Activated CD4-positive, CD25-positive, alpha-beta regulatory T cell treated with anti-CD3 and anti-CD28 coated beads, Interleukin-2, amount 50 U/mL, for 24 hours (primary cell): ENCODE data around the gene SLC6A20.

ENCODE experiments used
- ATAC-seq, 2 donors: fragments of 150-1000 bp; cut with Tn5 transposase; one replicate each; pipeline ENCODE4 v1.10.0; 2021; ENCODE audit warnings: mild to moderate bottlenecking in 1 of 2, moderate library complexity in 1 of 2

The SLC6A20 gene

DNA sequence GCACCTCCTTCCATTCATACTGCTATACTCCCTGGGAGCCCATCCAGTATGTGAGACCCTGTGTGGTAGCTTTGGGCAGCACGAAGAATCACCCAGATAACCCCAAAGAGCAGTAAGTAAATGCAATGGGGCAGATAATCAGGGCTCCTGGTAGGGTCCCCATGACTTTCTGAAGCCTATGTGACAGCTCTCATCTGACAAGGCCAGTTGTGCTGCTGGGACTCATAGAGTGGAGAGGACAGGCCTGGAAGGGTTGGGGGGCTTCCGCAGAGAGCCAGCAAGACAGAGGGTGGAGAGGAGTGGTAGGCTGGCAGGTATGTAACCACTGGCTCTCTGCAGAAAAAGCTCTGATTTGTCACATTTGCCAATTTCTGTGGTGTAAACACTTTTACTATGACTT is 3.2 kb upstream of the SLC6A20 start:
- ATAC-seq = no peak

DNA sequence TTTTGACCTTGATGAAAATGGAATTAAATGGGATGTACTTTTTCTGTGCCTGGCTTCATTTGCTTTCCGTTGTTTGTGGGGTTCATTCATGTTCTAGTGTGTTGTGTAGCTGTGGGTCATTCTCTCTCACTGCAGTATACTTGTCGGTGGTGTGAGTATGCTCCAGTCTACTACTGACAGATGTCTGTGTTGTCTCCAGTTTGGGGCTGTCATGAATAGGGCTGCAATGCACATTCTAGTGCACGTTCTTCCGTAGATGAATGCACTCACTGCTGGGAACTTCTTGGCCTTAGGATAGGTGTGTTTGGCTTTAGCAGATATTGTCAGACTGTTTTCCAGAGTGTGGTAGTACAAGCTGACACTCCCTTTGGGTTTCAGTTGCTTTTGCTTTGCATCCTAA is 1.7 kb upstream of the SLC6A20 start:
- ATAC-seq = no peak

DNA sequence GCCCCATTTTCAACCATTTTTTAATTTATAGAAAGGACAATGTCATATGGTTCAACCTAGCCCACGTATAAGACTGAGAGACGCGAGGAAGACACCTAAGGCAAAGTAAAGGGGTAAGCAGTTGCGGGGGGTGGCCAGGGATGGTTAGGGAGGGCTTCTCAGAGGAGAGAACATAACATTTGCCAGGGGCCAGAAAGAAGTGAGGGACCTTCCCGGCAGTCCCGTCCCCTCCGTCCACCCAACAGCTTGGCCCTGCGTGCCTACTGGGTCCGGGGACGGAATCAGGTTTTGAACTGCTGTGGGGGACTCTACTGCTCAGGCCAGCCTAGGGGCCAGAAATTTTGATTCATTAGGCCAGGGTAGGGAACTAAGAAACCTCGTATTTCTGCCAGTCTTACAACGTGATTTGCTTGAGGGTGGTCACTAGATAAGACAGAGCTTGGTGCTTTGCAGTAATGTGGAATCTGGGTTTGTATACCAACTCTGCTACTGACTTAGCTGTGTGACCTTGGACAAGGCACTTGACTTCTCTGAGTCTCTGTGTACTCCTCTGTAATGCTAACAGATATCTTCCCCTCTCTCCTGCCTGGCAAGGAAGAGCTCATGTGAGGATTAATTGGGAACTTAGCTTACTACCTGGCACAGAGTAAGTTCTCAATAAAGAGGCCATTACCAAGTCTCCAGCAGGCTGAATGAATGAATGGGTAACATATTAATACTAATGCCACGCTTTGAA is 734 bp upstream of the SLC6A20 start:
- ATAC-seq = no peak

DNA sequence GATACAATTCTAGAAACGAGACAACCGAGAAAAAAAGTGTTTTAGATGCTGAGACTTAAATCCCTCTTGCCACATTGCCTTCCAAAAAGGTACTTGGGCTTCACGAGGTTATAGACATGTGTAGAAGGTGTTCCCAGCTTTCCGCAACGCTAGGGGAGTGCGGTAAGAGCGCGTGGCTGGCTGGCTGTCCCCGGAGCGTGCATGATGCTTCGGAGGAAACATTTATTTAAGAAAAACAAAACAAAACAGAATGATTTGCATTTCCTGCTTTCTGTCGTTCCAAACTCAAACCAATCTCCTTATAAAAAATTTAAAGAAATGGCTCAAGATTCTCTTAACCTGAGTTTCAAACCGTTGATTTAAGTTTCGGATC is 841 bp downstream of the SLC6A20 start:
- no peak for ATAC-seq

DNA sequence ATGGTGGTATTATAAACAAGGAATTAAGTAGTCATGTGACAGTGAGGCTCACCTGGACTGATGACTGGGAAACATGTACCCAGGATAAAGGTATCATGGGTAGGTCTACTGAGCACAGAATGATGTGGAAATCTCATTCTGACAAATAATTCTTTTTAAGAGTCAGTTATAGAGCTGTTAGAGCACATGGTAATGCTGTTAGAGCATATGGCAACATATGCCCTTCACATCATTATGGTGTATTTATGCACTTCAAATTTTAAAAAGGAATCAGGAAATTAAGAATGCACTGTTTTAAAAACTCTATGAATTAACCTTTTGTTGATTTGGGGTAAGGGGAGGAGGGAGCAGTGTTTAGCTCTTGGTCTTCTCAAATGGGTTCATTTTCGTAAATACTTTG is 1.7 kb downstream of the SLC6A20 start:
- ATAC-seq = no peak

DNA sequence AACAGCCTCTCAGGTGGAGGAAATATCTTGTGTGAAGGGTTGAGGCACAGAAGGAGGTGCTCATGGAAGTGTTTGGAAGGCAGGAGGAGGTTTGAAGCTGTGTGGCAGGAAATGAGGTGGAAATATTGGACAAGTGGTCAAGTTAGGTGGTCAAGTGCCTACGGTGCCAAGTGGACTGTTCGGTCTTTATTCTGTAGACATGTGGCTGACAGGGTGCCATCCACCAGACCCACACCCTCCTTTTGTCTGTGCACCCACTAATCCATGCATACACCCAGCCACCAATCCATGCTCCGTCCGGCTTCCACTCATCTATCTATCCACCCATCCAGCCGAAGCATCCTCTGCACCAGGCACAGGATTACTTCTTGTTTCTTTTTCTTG is 2.2 kb downstream of the SLC6A20 start:
- ATAC-seq = no peak

DNA sequence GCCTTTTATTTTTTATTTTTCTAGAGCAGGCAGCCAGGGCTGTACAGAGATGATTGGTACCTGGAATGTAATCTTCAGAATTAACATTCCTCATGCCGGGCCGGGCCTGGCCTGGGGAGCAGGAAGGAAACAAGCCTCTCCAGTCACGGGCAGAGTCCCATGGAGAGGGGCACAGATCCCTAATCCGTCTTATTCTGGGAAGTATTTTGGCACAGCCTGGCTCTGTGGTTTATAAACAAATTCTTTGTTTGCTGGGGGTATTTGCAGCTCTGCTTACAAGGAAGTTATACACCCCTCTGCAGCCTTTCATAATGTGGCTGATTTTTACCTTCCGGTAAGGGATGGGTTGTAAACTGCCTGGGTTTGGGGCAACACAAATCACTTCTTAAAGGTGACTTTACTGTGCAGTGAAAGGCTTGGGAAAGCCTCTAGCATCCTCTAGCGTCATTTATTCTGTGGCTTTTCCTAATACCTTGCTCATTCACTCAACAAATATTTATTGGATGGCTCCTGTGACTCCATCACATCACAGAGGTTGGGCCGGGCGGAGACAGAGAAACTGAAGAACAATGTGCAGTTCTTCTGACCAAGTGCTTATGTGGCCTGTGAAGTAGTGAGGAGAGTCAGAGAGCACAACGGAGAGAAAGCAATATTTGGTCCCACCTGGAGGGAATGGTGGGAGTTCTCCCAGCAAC is 2.7 kb downstream of the SLC6A20 start:
- ATAC-seq = no peak

DNA sequence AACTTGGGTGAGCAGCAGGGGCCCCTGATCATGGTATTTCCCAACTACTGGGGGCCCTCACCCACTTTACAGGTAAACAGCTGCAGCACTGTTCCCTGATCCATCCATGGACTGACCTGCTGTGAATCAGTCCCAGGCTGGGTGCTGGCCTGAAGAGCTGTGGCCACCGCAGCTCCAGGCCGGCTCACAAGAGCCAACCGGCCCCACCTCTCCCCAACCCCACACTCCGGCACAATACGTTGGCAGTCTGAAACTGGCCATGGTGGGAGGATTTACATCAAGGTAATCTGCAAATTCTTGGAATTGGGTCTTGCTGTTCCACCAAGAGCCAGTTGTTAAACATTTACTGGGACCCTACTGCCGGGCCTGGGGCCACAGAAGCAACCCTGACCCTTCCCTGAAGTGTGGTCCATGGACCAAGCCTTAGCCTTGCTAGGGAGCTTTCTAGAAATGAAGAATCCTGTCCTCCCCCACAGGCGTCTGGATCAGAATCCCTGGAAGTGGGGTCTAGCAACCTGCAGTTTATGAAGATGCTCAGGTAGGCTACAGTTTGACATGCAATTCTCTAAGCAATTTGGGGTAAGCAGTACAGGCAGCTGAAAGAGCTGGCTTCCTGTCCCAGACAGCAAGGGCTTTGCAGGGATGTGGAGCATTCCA is 3.7 kb downstream of the SLC6A20 start:
- ATAC-seq = no peak

DNA sequence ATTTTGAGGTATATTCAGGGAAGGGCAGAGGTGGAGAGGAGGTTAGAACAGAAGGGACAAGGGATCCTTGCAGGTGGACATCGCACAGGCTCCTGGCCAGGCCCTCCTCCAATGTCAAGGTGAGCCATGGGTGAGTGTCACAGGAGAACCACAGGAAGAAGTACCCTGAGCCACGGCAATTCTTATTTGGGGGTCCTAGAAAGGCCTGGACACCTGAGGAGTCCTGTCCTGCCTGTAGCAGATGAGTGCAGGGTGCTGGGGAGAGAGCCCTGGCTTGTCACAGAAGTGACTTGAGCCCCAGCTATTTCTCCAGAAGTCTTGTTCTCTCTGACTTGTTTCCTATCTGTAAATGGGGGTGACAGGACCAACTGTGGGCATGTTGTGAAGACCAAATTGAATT is 4.3 kb downstream of the SLC6A20 start:
- no peak for ATAC-seq

DNA sequence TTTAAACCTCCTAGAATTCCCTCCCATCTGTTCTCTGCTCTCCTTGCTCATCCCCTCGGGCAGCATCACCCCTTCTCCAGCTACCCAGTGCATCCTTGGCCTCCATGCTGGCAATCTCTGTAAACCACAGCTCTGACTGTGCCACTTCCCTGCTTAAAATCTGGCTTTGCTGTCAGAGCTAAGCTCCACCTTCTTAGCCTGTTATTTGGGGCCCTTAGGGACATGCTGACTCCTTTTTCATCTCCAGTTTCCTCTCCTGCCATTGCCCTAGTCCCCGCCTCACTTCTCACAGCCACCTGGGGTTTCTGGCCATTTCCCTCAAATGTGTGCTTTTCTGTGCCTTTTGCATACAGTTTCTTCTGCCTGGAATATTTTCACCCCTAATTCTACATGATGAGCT is 5.7 kb downstream of the SLC6A20 start:
- ATAC-seq = no peak

DNA sequence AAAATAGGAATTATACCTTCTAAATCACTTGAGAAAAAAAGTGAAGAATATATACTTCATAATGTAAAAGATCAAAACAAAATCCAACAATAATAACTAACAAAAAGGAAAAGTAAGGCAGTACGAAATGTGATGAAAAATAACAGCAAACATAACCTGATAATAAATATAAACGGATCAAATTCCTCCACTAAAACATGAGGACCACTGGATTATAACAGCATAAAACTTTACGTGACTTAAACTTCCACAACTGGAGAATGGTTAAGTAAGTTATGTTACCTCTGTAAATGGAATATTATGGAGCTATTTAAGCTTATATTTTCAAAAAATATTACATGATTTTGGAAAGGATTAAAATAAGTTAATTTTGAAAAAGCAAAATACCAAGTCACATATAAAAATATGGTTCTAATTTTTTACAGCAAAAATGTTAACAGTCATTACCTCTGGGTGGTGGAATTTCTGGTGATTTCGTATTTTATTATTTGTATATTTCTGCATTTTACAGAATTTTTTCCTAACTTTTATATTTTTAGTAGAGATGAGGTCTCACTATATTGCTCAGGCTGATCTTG is 7.0 kb downstream of the SLC6A20 start:
- no peak for ATAC-seq

DNA sequence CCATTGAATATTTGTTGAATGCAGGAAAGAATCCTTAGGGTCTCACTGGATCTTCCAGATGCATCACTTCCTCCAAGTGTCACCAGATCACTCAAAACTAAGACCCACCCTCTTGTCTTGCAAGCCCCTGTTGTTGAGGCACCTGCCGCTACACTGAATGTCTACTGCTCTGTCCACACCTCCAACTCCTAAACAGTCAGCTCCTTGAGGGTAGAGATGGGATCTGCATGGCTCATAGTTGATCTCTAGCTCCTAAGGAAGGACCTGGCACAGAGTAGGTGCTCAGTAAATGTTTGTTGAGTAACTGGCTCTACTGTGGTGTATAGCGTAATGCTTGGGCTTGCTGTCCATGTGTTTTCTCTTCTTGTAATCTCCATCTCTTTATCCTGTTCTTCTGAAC is 8.8 kb downstream of the SLC6A20 start:
- no peak for ATAC-seq

DNA sequence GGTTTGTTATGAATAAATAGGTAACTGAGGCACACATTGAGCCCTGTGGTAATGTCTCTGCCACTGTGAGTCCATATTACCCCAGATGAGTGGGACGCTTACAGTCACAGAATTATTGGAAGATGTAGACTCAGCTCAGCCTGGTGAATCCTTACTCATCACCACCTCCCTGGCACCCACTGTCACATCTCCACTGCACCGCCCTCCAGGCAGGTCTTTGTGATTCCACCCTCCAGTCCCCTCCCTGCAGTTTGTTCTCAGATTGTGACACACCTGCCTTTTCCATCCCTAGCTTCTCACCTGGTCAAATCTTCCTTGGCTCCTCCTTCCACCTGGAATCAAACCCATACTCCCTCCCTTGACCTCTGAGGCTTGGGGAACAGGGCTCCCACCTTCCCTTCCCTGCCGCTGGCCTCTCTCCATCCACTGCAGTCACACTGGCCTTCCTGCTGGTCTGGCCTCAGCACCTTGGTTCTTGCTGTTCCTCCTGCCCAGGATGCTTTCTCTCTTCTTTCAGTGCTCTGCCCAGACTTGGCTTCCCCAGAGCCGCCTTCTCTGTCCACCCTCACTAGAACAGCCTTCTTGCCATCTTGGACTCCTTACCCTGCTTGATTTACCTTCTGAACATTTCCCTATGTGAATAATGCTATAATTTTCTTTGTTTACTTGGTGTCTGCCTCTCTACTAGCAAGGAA is 9.4 kb downstream of the SLC6A20 start:
- no peak for ATAC-seq

DNA sequence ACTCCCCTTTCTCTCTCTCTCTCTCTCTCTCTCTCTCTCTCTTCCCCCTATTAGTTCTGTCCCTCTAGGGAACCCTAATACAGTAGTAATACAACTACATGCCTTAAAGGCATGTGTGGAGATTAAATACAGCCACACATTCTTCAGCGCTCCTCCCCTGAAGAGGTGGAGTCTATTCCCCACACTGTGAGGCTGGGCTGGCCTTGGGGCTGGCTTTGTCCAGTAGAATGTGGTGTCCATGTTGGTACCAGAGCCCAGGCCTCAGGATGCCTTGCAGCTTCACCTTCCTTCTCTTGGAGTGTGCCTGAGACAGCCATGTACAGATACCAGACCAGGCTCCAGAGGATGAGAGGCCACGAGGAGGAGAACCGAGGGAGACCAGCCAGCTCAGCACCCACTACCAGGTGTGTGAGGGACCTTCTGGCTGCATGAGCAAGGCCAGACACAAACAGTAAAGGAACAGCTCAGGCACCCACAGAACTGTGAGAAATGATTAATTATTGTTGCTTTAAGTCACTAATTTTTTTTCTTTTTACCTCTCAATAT is 10.7 kb downstream of the SLC6A20 start:
- no peak for ATAC-seq

DNA sequence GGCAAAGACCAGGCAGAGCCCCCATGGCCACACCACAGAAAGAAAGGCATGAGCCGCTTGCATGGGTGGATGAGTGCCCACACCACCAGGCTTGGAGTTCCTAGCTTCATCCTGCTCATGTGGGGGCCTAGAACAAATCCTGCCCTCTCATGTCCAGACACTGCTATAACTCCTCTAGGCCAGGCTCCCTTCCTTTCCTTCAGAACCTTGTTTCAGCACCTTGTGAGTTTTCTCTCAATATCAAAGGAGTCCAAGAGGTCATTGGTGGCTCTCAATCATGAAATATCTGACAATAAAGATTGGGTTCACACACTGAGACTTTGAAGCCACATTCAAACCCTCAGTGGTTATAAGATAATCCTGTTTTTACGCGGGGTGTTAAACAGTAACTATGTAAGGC is 12.7 kb downstream of the SLC6A20 start:
- ATAC-seq = no peak

DNA sequence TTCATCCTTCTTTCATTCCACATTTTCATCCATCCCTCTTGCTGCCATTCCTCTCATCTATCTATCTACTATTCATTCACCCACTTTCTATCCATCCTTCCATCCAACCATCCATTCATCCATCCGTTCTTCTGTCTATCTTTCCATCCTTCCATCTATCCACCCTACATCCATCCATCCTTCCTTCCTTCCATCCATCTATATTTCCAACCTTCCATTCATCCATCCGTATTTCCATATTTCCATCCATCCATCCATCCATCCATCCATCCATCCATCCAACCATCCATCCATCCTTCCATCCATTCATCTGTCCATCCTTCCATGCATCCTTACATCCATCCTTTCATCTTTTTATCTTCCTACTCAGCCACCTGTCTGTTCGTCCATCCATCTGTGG is 14.0 kb downstream of the SLC6A20 start:
- no peak for ATAC-seq

DNA sequence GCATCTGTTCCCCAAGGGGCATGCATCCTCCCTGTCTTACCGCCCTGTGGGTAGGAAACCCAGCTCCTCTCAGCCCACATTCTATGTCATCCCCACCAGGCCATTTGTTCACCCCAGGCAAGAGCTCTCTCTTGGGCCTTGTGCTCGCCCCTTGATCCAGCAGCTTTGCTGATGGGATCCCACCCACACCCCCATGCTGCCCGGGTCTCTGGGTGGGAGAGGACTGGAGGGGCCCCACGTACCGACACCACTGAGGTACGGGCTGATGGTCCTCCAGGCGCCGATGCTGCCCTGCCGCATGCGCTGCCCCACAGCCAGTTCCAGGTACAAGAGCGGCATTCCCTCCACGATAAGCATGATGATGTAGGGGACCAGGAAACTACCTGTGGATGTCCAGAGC is 14.5 kb downstream of the SLC6A20 start:
- ATAC-seq = no peak

DNA sequence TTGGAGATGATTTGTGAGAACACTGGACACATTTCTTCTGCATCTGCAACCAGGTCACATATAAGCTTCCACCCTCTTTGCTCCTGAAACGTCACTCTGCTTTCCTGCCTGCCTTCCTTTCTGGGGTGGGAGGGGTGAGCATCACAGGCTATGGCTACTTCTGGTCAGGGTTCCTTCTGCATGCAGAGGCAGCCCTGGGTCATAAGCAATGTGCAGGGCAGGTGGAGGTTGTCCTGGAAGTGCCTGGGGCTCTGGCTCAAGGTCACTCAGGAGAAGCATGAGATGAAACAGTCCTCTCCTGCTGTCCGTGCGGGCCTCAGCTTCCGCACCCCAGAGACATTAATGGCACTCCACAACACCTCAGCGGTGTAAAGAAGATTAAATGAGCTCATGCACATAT is 15.1 kb downstream of the SLC6A20 start:
- ATAC-seq = no peak

DNA sequence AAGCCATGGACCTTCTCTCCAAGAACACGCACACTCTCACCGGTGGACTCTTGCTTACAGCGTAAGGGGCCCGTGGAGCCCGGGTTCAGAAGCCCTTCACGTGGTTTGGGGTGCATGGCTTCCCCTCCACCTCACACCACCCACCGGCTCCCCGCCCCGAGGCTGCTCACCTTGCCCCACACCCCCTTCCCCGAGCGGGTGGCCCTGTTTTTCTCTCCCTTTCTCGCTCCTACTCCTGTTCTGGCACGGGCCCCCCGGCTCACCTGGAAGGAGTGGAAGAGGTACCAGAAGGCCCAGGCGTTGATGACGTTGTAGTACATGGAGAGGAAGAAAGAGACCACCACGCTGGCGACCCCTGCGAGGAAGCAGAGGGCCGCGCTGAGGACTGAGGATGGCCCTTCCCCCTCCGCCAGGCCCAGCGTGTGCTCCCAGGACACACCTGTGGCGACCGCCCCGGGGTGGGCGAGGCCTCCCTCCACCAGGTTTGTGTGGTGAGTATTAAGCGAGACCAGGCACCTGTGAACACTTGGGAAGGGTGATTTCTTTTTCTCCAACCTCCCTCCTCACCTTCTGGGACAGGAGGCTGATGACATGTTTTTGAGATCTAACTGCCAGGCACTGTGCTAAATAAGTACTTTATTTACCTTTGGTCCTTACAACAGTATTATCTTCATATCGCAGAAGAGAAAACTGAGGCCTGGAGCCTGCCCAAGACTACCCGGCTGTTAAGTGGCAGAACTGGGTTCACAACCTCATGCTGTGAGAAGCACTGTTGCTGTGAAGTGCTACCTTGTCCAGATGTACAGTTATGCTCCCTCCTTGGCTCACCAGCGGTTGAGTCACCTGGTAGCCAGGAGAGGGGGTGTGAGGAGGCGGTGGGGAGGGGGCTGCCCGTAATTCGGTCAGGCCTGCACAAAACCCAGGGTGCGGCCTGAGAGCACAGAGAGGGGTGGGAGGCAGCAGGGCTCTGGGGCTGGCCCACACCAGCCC is 16.3 kb downstream of the SLC6A20 start:
- no peak for ATAC-seq

DNA sequence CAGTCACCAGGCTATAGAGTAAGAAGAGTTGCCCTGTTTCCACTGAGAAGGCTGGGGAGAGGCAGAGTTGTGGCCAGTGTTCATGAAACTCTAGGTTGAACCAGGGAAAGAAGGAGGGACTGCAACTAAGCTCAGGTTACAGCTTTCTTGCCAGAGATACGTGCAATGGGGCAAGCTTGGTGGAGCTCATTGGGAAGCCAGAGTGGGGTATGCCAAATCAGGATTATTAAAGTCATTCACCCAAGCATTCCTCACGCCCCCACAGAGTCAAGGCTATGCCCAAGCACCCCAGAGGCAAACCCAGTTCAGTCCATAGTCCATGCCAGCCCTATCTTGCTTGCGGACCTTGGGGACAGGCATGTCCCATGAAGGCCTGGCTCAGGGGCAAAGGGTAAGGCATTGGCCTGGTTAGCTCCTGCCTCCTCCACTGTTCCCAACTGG is 17.6 kb downstream of the SLC6A20 start:
- ATAC-seq = no peak

DNA sequence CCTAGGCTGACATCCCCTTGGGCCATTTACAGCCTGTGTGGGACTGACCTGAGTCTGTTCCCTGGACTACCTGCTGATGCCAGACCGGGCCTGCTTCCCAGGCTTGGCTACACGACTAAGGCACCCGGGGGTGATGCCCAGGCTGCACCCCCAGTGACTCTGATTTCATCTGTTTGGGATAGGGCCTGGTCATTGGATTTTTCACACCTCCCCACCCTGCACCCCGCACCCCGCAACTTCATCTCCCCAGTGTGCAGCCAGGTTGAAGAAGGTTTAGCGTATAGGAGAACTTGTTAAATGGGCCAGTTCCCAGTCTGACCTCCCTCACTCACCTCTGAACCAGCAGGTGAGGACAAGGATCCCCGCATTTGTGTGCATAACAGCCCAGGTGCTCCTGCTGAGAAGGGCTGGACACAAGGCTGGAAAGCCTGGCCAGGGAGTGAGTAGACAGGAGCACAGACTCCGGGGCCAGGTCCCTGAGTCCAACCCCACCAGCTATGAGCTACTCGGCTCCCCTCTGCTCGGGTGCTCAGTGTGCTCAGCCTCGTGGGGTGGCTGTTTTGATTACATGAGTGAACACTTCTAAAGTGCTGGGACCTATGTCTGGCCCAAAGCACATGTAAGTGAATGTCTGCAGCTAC is 18.5 kb downstream of the SLC6A20 start:
- no peak for ATAC-seq
